Smooth muscle cell (in vitro differentiated cells): Measurements from ENCODE around the gene BHLHE40. TPM values are rescaled to one million over a fixed set of nuclear protein-coding genes. Genes with fewer than 3 reads are reported as not detected.
A peak's percentile ranks its signal among the peaks of the same experiment; 100 is the strongest.

ENCODE experiments used
- DNase-seq: peaks from one replicate; lab custom pipeline; 2025; ENCODE audit not compliant: unreplicated experiment; lab: John Stamatoyannopoulos, UW
- H2AFZ ChIP-seq: fragments of 200-600 bp; sonication (generic); 2 replicates; pipeline ENCODE4 v1.6.0; 2016; ENCODE audit warnings: antibody characterized with exemption, low read depth, mild to moderate bottlenecking
- H3F3A ChIP-seq: fragments of 200-600 bp; sonication (generic); 2 replicates; pipeline ENCODE4 v1.6.0; 2017; ENCODE audit warnings: antibody characterized with exemption, low read depth
- H3K27ac ChIP-seq: fragments of 200-600 bp; sonication (generic); 2 replicates; pipeline ENCODE4 v1.5.1; 2016; ENCODE audit warnings: low read depth, mild to moderate bottlenecking
- H3K27me3 ChIP-seq: fragments of 200-600 bp; sonication (generic); 2 replicates; pipeline ENCODE4 v1.6.1; 2016; ENCODE audit warnings: low read depth, mild to moderate bottlenecking
- H3K36me3 ChIP-seq: fragments of 200-600 bp; sonication (generic); 2 replicates; pipeline ENCODE4 v1.5.1; 2016; ENCODE audit warnings: low read depth
- H3K4me1 ChIP-seq: fragments of 200-600 bp; sonication (generic); 2 replicates; pipeline ENCODE4 v1.5.1; 2016; ENCODE audit warnings: low read depth
- H3K4me2 ChIP-seq: fragments of 200-600 bp; sonication (generic); 2 replicates; pipeline ENCODE4 v1.6.0; 2016; ENCODE audit warnings: mild to moderate bottlenecking
- H3K4me3 ChIP-seq: fragments of 200-600 bp; sonication (generic); 2 replicates; pipeline ENCODE4 v1.5.1; 2016; ENCODE audit warnings: mild to moderate bottlenecking
- H3K79me2 ChIP-seq: fragments of 200-600 bp; sonication (generic); 2 replicates; pipeline ENCODE4 v1.6.0; 2016; ENCODE audit warnings: low read depth, mild to moderate bottlenecking
- H3K9ac ChIP-seq: fragments of 200-600 bp; sonication (generic); 2 replicates; pipeline ENCODE4 v1.6.0; 2016; ENCODE audit warnings: low read depth
- H3K9me3 ChIP-seq: fragments of 200-600 bp; sonication (generic); replicated peaks from 2 replicates; pipeline ENCODE4 v1.5.1; 2016; ENCODE audit warnings: low read depth
- H4K20me1 ChIP-seq: fragments of 200-600 bp; sonication (generic); 2 replicates; pipeline ENCODE4 v1.6.0; 2016; ENCODE audit warnings: low read depth
- CTCF ChIP-seq: fragments of 200-600 bp; sonication (generic); IDR thresholded peaks from 2 replicates; pipeline ENCODE4 v1.5.1; 2017; ENCODE audit warnings: borderline replicate concordance, mild to moderate bottlenecking, antibody characterized with exemption; ENCODE audit not compliant: insufficient read depth, poor library complexity, severe bottlenecking
- WGBS: methylation state at CpG from one replicate; pipeline ENCODE4 v1.1.7; 2016; ENCODE audit warnings: low lambda C conversion rate; 5-methylcytosine and 5-hydroxymethylcytosine counted together
- polyA plus RNA-seq: library from polyadenylated mRNA; unstranded; fragments of >200 nt; fragmentation: Nextera tagmentation; extraction: Ambion mirVana; gene quantifications from 2 replicates; pipeline ENCODE4 v1.2.1, GENCODE V29; 2016
- total RNA-seq: library from RNA; depleted of rRNA; stranded (reverse); fragments of >200 nt; gene quantifications from 2 replicates; pipeline ENCODE4 v1.2.3, GENCODE V29; 2014

BHLHE40 gene
- total and polyA plus RNA-seq, 2 experiments from 2014 or later = 195 to 209 TPM

GRCh38 chr3:4948395-4948794 is 30.8 kb upstream of the BHLHE40 start:
- Histone ChIP-seq H3K9me3 (no peaks in the 10 kb centered on the region), H3K79me2 (no peaks in the 10 kb centered on the region), H3K27me3 (no peaks in the 10 kb centered on the region), H3K4me2 (no peak overlapping the region), H4K20me1 (no peaks in the 10 kb centered on the region), H3K4me3 (no peak overlapping the region), H3K4me1 (no peaks in the 10 kb centered on the region), H3K9ac (no peak overlapping the region), H3K36me3 (no peaks in the 10 kb centered on the region), H2AFZ (no peak overlapping the region), H3F3A (no peaks in the 10 kb centered on the region), H3K27ac (no peak overlapping the region)
- TF ChIP-seq CTCF = no peak
- no peak for DNase-seq
- WGBS = 71% methylated on average over 4 of the region's 4 CpGs

GRCh38 chr3:4949004-4949403 is 30.2 kb upstream of the BHLHE40 start:
- no peak for DNase-seq
- WGBS = 90% methylated on average over 2 of the region's 2 CpGs
- H3K27ac ChIP-seq = no peak overlapping the region
- no peaks in the 10 kb centered on the region for H3K4me1 ChIP-seq
- H3K4me2 ChIP-seq = no peak overlapping the region
- H3K79me2 ChIP-seq = no peaks in the 10 kb centered on the region
- H3K36me3 ChIP-seq = no peaks in the 10 kb centered on the region
- no peak for TF ChIP-seq CTCF
- H3K9me3 ChIP-seq = no peaks in the 10 kb centered on the region
- no peak overlapping the region for H2AFZ ChIP-seq
- no peaks in the 10 kb centered on the region for H4K20me1 ChIP-seq
- H3K27me3 ChIP-seq = no peaks in the 10 kb centered on the region
- no peaks in the 10 kb centered on the region for H3F3A ChIP-seq
- no peak overlapping the region for H3K9ac ChIP-seq
- no peak overlapping the region for H3K4me3 ChIP-seq

GRCh38 chr3:4949659-4950058 is 29.6 kb upstream of the BHLHE40 start:
- WGBS = 91% methylated on average over 2 of the region's 2 CpGs
- Histone ChIP-seq H3K9me3 (no peaks in the 10 kb centered on the region), H2AFZ (peak overlapping the region; percentile 36), H3K79me2 (no peaks in the 10 kb centered on the region), H3K36me3 (no peaks in the 10 kb centered on the region), H4K20me1 (no peaks in the 10 kb centered on the region), H3K4me3 (no peak overlapping the region), H3K27me3 (no peaks in the 10 kb centered on the region), H3F3A (no peaks in the 10 kb centered on the region), H3K9ac (no peak overlapping the region), H3K4me1 (no peaks in the 10 kb centered on the region), H3K4me2 (no peak overlapping the region), H3K27ac (no peak overlapping the region)
- no peak for TF ChIP-seq CTCF
- no peak for DNase-seq

GRCh38 chr3:4950351-4950784 is 28.9 kb upstream of the BHLHE40 start:
- no peak overlapping the region for H3K4me2 ChIP-seq
- DNase-seq = no peak
- H3K9ac ChIP-seq = no peak overlapping the region
- H3K4me3 ChIP-seq = no peak overlapping the region
- no peaks in the 10 kb centered on the region for H3K4me1 ChIP-seq
- H3K27ac ChIP-seq = no peak overlapping the region
- no peaks in the 10 kb centered on the region for H3K9me3 ChIP-seq
- H3F3A ChIP-seq = no peaks in the 10 kb centered on the region
- no peaks in the 10 kb centered on the region for H4K20me1 ChIP-seq
- no peaks in the 10 kb centered on the region for H3K36me3 ChIP-seq
- TF ChIP-seq CTCF = no peak
- no peaks in the 10 kb centered on the region for H3K79me2 ChIP-seq
- no peak overlapping the region for H2AFZ ChIP-seq
- WGBS = 94% methylated on average over 4 of the region's 4 CpGs
- no peaks in the 10 kb centered on the region for H3K27me3 ChIP-seq
